Endothelial cell of umbilical vein (primary cell): ENCODE measurements around the gene WRNIP1. TPM values are rescaled to one million over a fixed set of nuclear protein-coding genes. Genes with fewer than 3 reads are reported as not detected.

Source experiments
- BruUV-seq: library from RNA; stranded (reverse); fragments of 400-500 nt; replicated peaks from 2 replicates; lab custom pipeline; 2021; lab: Mats Ljungman, UMichigan
- CTCF ChIA-PET: fragments of 300-600, 350-600 bp; sonication (Branson Sonifier 250); formaldehyde crosslinking; loops from one replicate; lab custom pipeline; 2021; ENCODE audit warnings: antibody characterized with exemption, inconsistent platforms; lab: Charles Lee
- POLR2A ChIA-PET: fragments of 300-600, 350-600 bp; sonication (Branson Sonifier 250); formaldehyde crosslinking; loops from one replicate; lab custom pipeline; 2021; ENCODE audit warnings: antibody characterized with exemption, inconsistent platforms; lab: Charles Lee
- DNase-seq: peaks from one replicate; pipeline ENCODE4 v3.0.0-alpha.2; 2011; ENCODE audit warnings: low read depth, low spot score
- FAIRE-seq: peaks from 2 replicates; lab custom pipeline; 2011; peaks lifted over from hg19 to GRCh38; lab: Jason Lieb, UNC
- H2AFZ ChIP-seq: 2 replicates; pipeline ENCODE4 v1.6.0; 2012; ENCODE audit warnings: low read depth, low read length, control low read depth, inconsistent platforms
- H3K27ac ChIP-seq: 2 replicates; pipeline ENCODE4 v1.5.1; 2011; ENCODE audit warnings: low read depth, mild to moderate bottlenecking, control low read depth, low read length, moderate library complexity; ENCODE audit not compliant: insufficient read depth
- H3K27me3 ChIP-seq, 2 experiments: 2 replicates each; pipeline versions ENCODE4 v1.6.0 to v1.6.1; 2011; ENCODE audit warnings: low read length in 2 of 2, mixed read lengths in 1 of 2; ENCODE audit not compliant: control insufficient read depth in 2 of 2, insufficient read depth in 2 of 2
- H3K36me3 ChIP-seq, 2 experiments: 2 replicates in 1 of 2; 3 replicates in 1 of 2; pipeline ENCODE4 v1.5.1; 2011; ENCODE audit warnings: low read length in 2 of 2, mild to moderate bottlenecking in 1 of 2, moderate library complexity in 1 of 2; ENCODE audit not compliant: control insufficient read depth in 2 of 2, insufficient read depth in 2 of 2; ENCODE audit errors: extremely low read depth in 1 of 2
- H3K4me1 ChIP-seq: 3 replicates; pipeline ENCODE4 v1.5.1; 2011; ENCODE audit warnings: mild to moderate bottlenecking, low read length; ENCODE audit not compliant: control insufficient read depth, insufficient read depth; ENCODE audit errors: extremely low read depth
- H3K4me2 ChIP-seq: 2 replicates; pipeline ENCODE4 v1.6.1; 2011; ENCODE audit warnings: low read length, control low read depth, mixed read lengths; ENCODE audit not compliant: insufficient read depth
- H3K4me3 ChIP-seq, 3 experiments: fragments of 200-600 bp in 1 of 3; sonication (generic), shearing (Covaris generic) in 1 of 3; replicated peaks in 1 of 3; 2 replicates each; pipeline ENCODE4 v1.5.1; 2011 to 2016; ENCODE audit warnings: control low read depth in 3 of 3, low read length in 3 of 3, mild to moderate bottlenecking in 2 of 3, inconsistent platforms in 1 of 3, low read depth in 1 of 3, moderate library complexity in 1 of 3; ENCODE audit not compliant: insufficient read depth in 1 of 3
- H3K79me2 ChIP-seq: 2 replicates; pipeline ENCODE4 v1.6.0; 2012; ENCODE audit warnings: low read length, inconsistent platforms; ENCODE audit not compliant: control insufficient read depth, insufficient read depth
- H3K9ac ChIP-seq: replicated peaks from 2 replicates; pipeline ENCODE3; 2011; ENCODE audit warnings: low read length, control low read depth; ENCODE audit not compliant: insufficient read depth; ENCODE audit errors: extremely low read depth
- H3K9me1 ChIP-seq: replicated peaks from 3 replicates; pipeline ENCODE4 v1.6.0; 2011; ENCODE audit warnings: mild to moderate bottlenecking, low read length; ENCODE audit not compliant: control insufficient read depth, insufficient read depth; ENCODE audit errors: extremely low read depth
- H3K9me3 ChIP-seq: replicated peaks from 2 replicates; pipeline ENCODE4 v1.5.1; 2012; ENCODE audit warnings: low read length, inconsistent platforms; ENCODE audit not compliant: control insufficient read depth, insufficient read depth
- H4K20me1 ChIP-seq: replicated peaks from 2 replicates; pipeline ENCODE3; 2011; ENCODE audit warnings: mild to moderate bottlenecking, low read length; ENCODE audit not compliant: control insufficient read depth, insufficient read depth; ENCODE audit errors: extremely low read depth
- CTCF ChIP-seq, 2 donors: IDR thresholded peaks; 1 replicate in 1 of 2; 2 replicates in 1 of 2; pipeline ENCODE4 v1.5.1; 2011; ENCODE audit warnings: low read length in 2 of 2, mild to moderate bottlenecking in 2 of 2, moderate library complexity in 2 of 2, control low read depth in 1 of 2, inconsistent platforms in 1 of 2, low read depth in 1 of 2; ENCODE audit not compliant: insufficient read depth in 1 of 2; ENCODE audit errors: extremely low read depth in 1 of 2
- EZH2 ChIP-seq: IDR thresholded peaks from 2 replicates; pipeline ENCODE4 v1.6.1; 2012; ENCODE audit warnings: borderline replicate concordance, low read depth, mild to moderate bottlenecking, moderate library complexity, low read length, inconsistent platforms; ENCODE audit not compliant: severe bottlenecking
- FOS ChIP-seq: IDR thresholded peaks from 2 replicates; pipeline ENCODE4 v1.6.1; 2011; ENCODE audit warnings: mild to moderate bottlenecking, low read length, moderate library complexity, borderline replicate concordance; ENCODE audit not compliant: insufficient read depth
- GATA2 ChIP-seq: IDR thresholded peaks from 2 replicates; pipeline ENCODE4 v1.7.0; 2011; ENCODE audit warnings: low read depth, mild to moderate bottlenecking, moderate library complexity, mixed read lengths, low read length; ENCODE audit not compliant: insufficient read length, insufficient read depth
- JUN ChIP-seq: IDR thresholded peaks from 2 replicates; pipeline ENCODE4 v1.6.1; 2011; ENCODE audit warnings: borderline replicate concordance, low read depth; ENCODE audit not compliant: insufficient read length, insufficient read depth
- MAX ChIP-seq: IDR thresholded peaks from 2 replicates; pipeline ENCODE4 v1.6.1; 2011; ENCODE audit not compliant: insufficient read depth, insufficient read length
- MYC ChIP-seq: IDR thresholded peaks from one replicate; pipeline ENCODE4 v1.6.1; 2011; ENCODE audit warnings: mild to moderate bottlenecking, low read depth, low read length
- POLR2A ChIP-seq: IDR thresholded peaks from 2 replicates; pipeline ENCODE4 v1.6.1; 2012; ENCODE audit warnings: low read depth, mild to moderate bottlenecking, control low read depth, low read length
- dilution Hi-C: fragments of 300-500 bp; cut with MboI; formaldehyde crosslinking; loops from one replicate; pipeline ENCODE4 v1.15.0; 2019; ENCODE audit warnings: low sequenced_read_pairs; ENCODE audit not compliant: extremely low pct_ligation_motif_present
- intact Hi-C: fragments of 100-400 bp; cut with micrococcal nuclease; formaldehyde crosslinking; loops from one replicate; pipeline ENCODE4 v1.10.0; 2022
- polyA plus RNA-seq, 4 experiments: library from polyadenylated mRNA; depleted of rRNA in 3 of 4; stranded (reverse) in 3 of 4; unstranded in 1 of 4; fragments of >200 nt; gene quantifications; 2 replicates each; pipeline versions ENCODE4 v1.2.1 to v1.2.3, GENCODE V29; 2011 to 2012; ENCODE audit warnings: missing spikeins in 1 of 4
- total RNA-seq: library from RNA; stranded (reverse); gene quantifications from 2 replicates; pipeline ENCODE4 v1.2.3, GENCODE V29; 2021

The WRNIP1 gene
- total and polyA plus RNA-seq, 2 donors (not counting 3 experiments of a cell fraction or from before 2014, with no cell fraction given) = 50.1 to 68.9 TPM

GRCh38 chr6:2775003-2775402 is 9.8 kb downstream of the WRNIP1 start:
- Histone ChIP-seq H2AFZ (no peak overlapping the region), H3K4me2 (no peak overlapping the region), H3K79me2 (peaks cover 89% of the 10 kb centered on the region), H3K36me3 (peaks cover 6 to 10% of the 10 kb centered on the region in 2 experiments), H4K20me1 (peaks cover 3% of the 10 kb centered on the region), H3K9me1 (no peaks in the 10 kb centered on the region), H3K27ac (no peak overlapping the region), H3K9me3 (no peaks in the 10 kb centered on the region), H3K9ac (no peak overlapping the region), H3K27me3 (no peaks in the 10 kb centered on the region), H3K4me3 (no peak overlapping the region), H3K4me1 (peaks cover 9% of the 10 kb centered on the region)
- dilution Hi-C loops (no loop called here), intact Hi-C loops (no loop called here)
- no peak for TF ChIP-seq MAX
- no peak for TF ChIP-seq CTCF (IDR thresholded peaks at IDR 0.05; ENCODE audit: extremely low read depth in 1 of 2, insufficient read depth in 1 of 2, low read depth in 1 of 2, low read length in 2 of 2)
- TF ChIP-seq EZH2 = no peak
- TF ChIP-seq POLR2A = no peak
- TF ChIP-seq FOS = no peak
- TF ChIP-seq GATA2 = no peak
- no peak for TF ChIP-seq MYC
- no peak for TF ChIP-seq JUN
- DNase-seq (no peak), FAIRE-seq (no peak)
- ChIA-PET CTCF (interaction anchor here (0.9 to 3.4 kb wide), 3 partner anchors 9 to 25 kb away, joined by 3 to 18 read pairs (median 6); no protein-coding TSS in a partner anchor), POLR2A (no interaction called here)
- no TSS peak for BruUV-seq
